ENCODE data around the gene BTRC. TPM values are rescaled to one million over a fixed set of nuclear protein-coding genes. Genes with fewer than 3 reads are reported as not detected.

BTRC gene
- total and polyA plus RNA-seq, 8 donors: 3.5 to 14.5 (median 4.7) TPM

DNA sequence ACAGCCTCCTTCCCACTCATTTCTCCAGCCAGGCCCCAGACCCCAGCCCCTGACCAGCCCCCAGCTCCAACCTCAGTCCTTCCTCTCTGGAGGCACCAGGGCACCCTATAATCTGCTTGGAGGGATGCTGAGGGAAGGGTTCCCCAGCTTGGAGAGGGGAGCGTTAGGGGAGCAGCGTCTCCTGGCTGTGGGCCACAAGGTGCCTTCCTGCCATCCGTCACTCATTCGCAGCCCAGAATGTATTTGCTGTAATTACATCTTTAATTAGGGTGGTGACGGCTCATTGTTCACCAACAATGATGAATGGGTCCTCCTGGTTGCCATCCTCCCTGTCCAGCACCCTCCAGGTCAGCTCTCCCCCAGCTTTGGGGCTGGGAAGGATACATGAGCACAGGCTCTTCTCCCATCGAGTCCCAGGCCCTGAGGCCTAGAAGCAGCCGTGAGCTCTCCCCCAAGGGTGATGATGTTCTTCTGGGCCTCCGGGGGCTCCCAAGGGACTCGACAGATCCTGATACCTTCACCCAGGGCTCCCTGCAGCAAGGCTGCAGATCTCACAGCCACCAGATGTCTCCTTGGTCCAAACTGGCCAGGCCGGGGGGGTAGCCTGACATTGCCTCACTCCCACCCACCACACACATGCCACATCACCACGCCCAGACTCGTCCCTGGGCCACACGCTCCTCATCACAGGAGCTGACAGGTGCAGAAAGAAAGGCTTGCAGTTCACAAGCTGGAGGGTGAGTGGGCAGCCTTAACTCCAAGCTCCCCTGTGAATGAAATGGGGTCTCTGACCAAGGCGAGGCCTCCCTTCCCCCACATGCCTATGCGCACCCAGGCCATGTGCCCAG is 207.3 kb downstream of the BTRC start:
- H3K9me3 ChIP-seq: no peaks in the 10 kb centered on the region
- intact Hi-C loops (cut with DNase I; ENCODE audit: low total_unique reads): no loop called here
- TF ChIP-seq EP300 (IDR thresholded peaks at IDR 0.05) (no peak), POLR2AphosphoS5 (IDR thresholded peaks at IDR 0.05) (no peak), POLR2A (IDR thresholded peaks at IDR 0.05) (no peak)
- TF ChIP-seq, protein P1, sequence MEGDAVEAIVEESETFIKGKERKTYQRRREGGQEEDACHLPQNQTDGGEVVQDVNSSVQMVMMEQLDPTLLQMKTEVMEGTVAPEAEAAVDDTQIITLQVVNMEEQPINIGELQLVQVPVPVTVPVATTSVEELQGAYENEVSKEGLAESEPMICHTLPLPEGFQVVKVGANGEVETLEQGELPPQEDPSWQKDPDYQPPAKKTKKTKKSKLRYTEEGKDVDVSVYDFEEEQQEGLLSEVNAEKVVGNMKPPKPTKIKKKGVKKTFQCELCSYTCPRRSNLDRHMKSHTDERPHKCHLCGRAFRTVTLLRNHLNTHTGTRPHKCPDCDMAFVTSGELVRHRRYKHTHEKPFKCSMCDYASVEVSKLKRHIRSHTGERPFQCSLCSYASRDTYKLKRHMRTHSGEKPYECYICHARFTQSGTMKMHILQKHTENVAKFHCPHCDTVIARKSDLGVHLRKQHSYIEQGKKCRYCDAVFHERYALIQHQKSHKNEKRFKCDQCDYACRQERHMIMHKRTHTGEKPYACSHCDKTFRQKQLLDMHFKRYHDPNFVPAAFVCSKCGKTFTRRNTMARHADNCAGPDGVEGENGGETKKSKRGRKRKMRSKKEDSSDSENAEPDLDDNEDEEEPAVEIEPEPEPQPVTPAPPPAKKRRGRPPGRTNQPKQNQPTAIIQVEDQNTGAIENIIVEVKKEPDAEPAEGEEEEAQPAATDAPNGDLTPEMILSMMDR (IDR thresholded peaks at IDR 0.05): no peak
- WGBS, 5 donors: 69 to 79% (median 76%) methylated on average over 11 to 15 of the region's 15 CpGs
- H3K27ac ChIP-seq: no peak overlapping the region
- no peaks in the 10 kb centered on the region for H3K36me3 ChIP-seq
- peaks cover 6 to 66% (median 22%) of the 10 kb centered on the region in 3 donors for H3K27me3 ChIP-seq
- DNase-seq: no peak
- peaks cover 2 to 5% (median 3%) of the 10 kb centered on the region in 4 donors for H3K4me1 ChIP-seq
- H3K4me3 ChIP-seq: no peak overlapping the region

DNA sequence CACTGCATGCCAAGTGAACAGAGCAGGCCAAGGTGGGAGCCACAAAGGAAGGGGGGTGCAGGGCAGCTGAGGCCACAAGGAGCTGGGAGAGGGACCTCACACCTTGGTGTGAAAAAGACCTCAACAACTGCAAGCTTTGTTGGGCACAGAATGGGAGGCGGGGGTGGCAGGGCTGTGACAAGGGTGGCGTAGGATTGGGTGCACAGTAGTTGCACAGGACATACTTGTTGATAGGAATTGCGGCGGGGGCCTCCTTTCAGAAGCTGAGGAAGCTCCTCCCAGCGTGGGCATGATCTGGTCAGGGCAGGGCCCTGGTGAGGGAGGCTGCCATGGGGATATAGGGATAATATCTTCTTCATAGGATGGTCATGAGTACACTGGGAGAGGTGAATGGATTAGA is 208.3 kb downstream of the BTRC start:
- no peaks in the 10 kb centered on the region for H3K9me3 ChIP-seq
- no peak overlapping the region for H3K27ac ChIP-seq
- H3K4me1 ChIP-seq: peaks cover 7 to 11% (median 10%) of the 10 kb centered on the region in 4 donors
- intact Hi-C loops (cut with DNase I; ENCODE audit: low total_unique reads): no loop called here
- no peak for DNase-seq
- WGBS, 5 donors: 77 to 92% (median 89%) methylated on average over 5 of the region's 5 CpGs
- H3K36me3 ChIP-seq: no peaks in the 10 kb centered on the region
- peaks cover 9 to 76% (median 30%) of the 10 kb centered on the region in 3 donors for H3K27me3 ChIP-seq
- TF ChIP-seq, protein P1 (IDR thresholded peaks at IDR 0.05): no peak
- no peak for TF ChIP-seq POLR2AphosphoS5 (IDR thresholded peaks at IDR 0.05)
- no peak for TF ChIP-seq POLR2A (IDR thresholded peaks at IDR 0.05)
- TF ChIP-seq EP300 (IDR thresholded peaks at IDR 0.05): no peak
- no peak overlapping the region for H3K4me3 ChIP-seq

DNA sequence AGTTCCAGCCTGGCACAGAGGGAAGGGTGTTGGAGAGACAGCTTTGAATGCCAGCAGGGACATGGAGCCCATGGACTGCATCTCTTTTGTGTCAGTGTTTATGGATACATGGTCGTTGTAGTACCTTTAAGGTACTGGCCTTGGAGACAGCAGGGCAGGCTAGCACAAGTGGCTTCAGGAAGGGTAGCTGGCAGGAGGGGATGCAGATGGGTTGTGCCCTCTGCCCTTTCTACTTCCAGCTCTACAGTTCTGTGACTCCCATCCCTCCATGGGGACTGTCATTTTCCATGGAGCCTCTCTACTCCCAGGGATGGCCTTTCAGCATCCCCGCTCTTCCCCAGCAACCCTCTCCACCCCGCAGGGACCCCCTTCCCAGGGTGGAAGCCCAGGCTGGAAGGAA is 209.0 kb downstream of the BTRC start:
- Histone ChIP-seq H3K4me1 (peaks cover 7 to 11% (median 10%) of the 10 kb centered on the region in 4 donors), H3K27ac (no peak overlapping the region), H3K36me3 (no peaks in the 10 kb centered on the region), H3K9me3 (no peaks in the 10 kb centered on the region), H3K27me3 (peaks cover 9 to 83% (median 33%) of the 10 kb centered on the region in 3 donors), H3K4me3 (no peak overlapping the region)
- WGBS, 5 donors: 60 to 72% (median 64%) methylated on average over 3 of the region's 3 CpGs
- TF ChIP-seq EP300 (IDR thresholded peaks at IDR 0.05): no peak
- no peak for TF ChIP-seq POLR2A (IDR thresholded peaks at IDR 0.05)
- TF ChIP-seq, protein P1 (IDR thresholded peaks at IDR 0.05): no peak
- no peak for TF ChIP-seq POLR2AphosphoS5 (IDR thresholded peaks at IDR 0.05)
- no peak for DNase-seq
- intact Hi-C loops (cut with DNase I; ENCODE audit: low total_unique reads): no loop called here

DNA sequence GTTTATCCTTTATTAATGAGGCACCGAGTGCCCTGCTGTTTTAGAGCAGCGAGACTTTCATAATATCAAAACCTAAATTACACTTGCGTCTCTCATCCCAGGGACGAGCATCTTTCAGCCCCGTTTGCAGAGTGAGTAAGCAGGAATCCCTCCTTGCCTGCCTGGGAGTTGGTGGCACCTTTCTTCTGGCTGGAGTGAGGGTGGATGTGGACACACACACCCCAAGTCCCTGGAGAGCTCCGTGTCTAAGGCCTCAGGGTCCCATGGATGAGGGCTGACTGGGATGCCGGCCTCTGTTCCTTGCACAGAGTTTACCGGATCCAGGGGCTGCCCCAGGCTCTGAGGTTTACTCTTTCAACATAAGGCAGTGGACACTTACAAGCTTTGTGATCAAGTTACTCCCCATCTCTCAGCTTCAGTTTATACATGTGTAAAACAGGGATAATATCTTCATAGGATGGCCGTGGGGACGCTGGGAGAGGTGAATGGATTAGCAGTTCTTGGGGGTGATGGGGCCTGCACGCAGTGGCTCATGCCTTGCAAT is 209.6 kb downstream of the BTRC start:
- TF ChIP-seq, protein P1 (IDR thresholded peaks at IDR 0.05): no peak
- TF ChIP-seq POLR2AphosphoS5 (IDR thresholded peaks at IDR 0.05) (no peak), EP300 (IDR thresholded peaks at IDR 0.05) (no peak), POLR2A (IDR thresholded peaks at IDR 0.05) (no peak)
- DNase-seq: peak in 1 of 2 donors; percentile 17
- Histone ChIP-seq H3K9me3 (no peaks in the 10 kb centered on the region), H3K4me1 (peaks cover 7 to 11% (median 10%) of the 10 kb centered on the region in 4 donors), H3K27me3 (peaks cover 9 to 89% (median 36%) of the 10 kb centered on the region in 3 donors), H3K27ac (no peak overlapping the region), H3K36me3 (no peaks in the 10 kb centered on the region), H3K4me3 (no peak overlapping the region)
- 65 to 68% (median 66%) methylated on average over 11 of the region's 11 CpGs for WGBS, 5 donors
- intact Hi-C loops (cut with DNase I; ENCODE audit: low total_unique reads): no loop called here

Data from stomach (tissue), 9 donors.